GM12878 (cell line): ENCODE results near the gene PSMD4. TPM values are rescaled to one million over a fixed set of nuclear protein-coding genes. Genes with fewer than 3 reads are reported as not detected.

Source experiments
- ATAC-seq: fragments of 200-7000 bp; cut with Tn5 transposase; 3 replicates; pipeline ENCODE4 v1.9.1; 2020; ENCODE audit warnings: mild to moderate bottlenecking, moderate library complexity
- BruUV-seq: library from RNA; stranded (reverse); fragments of 400-500 nt; replicated peaks from 2 replicates; lab custom pipeline; 2021; lab: Mats Ljungman, UMichigan
- CTCF ChIA-PET: fragments of 300-600 bp; sonication (Branson Sonifier 250); formaldehyde crosslinking; extraction: SDS; loops from one replicate; lab custom pipeline; 2021; ENCODE audit warnings: inconsistent platforms; lab: Yijun Ruan, JAX
- POLR2A ChIA-PET: fragments of 350-600 bp; formaldehyde crosslinking; extraction: SDS; loops from one replicate; lab custom pipeline; 2021; ENCODE audit warnings: inconsistent platforms; lab: Charles Lee
- RAD21 ChIA-PET: fragments of 300-600 bp; sonication (Branson Sonifier 250); formaldehyde crosslinking; loops from one replicate; lab custom pipeline; 2023; ENCODE audit warnings: antibody characterized with exemption; ENCODE audit not compliant: unreplicated experiment; lab: Charles Lee
- SMC1A ChIA-PET: fragments of 300-600 bp; sonication (Branson Sonifier 250); formaldehyde crosslinking; loops from one replicate; lab custom pipeline; 2023; ENCODE audit not compliant: unreplicated experiment, uncharacterized antibody; lab: Charles Lee
- DNase-seq: peaks from one replicate; pipeline ENCODE4 v3.0.0-alpha.2; 2011; ENCODE audit warnings: low read depth, low spot score
- FAIRE-seq: peaks from 3 replicates; lab custom pipeline; 2011; peaks lifted over from hg19 to GRCh38; lab: Jason Lieb, UNC
- H2AFZ ChIP-seq: 2 replicates; pipeline ENCODE4 v1.6.0; 2011; ENCODE audit warnings: low read depth, low read length, control low read depth; ENCODE audit not compliant: control insufficient read depth
- H3K27ac ChIP-seq: 2 replicates; pipeline ENCODE4 v1.5.1; 2011; ENCODE audit warnings: control low read depth; ENCODE audit not compliant: control insufficient read depth, insufficient read depth
- H3K27me3 ChIP-seq, 2 experiments: replicated peaks in 1 of 2; 2 replicates each; pipeline versions ENCODE4 v1.6.0 to v1.6.1; 2011; ENCODE audit warnings: low read length in 1 of 2; ENCODE audit not compliant: control insufficient read depth in 2 of 2, insufficient read depth in 2 of 2
- H3K36me3 ChIP-seq, 2 experiments: 2 replicates each; pipeline ENCODE4 v1.5.1; 2011; ENCODE audit warnings: low read length in 1 of 2; ENCODE audit not compliant: control insufficient read depth in 2 of 2, insufficient read depth in 2 of 2
- H3K4me1 ChIP-seq: 2 replicates; pipeline ENCODE4 v1.6.1; 2011; ENCODE audit warnings: mild to moderate bottlenecking, low read length, moderate library complexity, mixed read lengths; ENCODE audit not compliant: control insufficient read depth, insufficient read depth
- H3K4me2 ChIP-seq: 2 replicates; pipeline ENCODE4 v1.6.0; 2011; ENCODE audit warnings: control low read depth; ENCODE audit not compliant: control insufficient read depth, insufficient read depth
- H3K4me3 ChIP-seq: fragments of 200-600 bp; sonication (generic); 2 replicates; pipeline ENCODE4 v1.5.1; 2016
- H3K79me2 ChIP-seq: 2 replicates; pipeline ENCODE4 v1.6.0; 2011; ENCODE audit warnings: low read length; ENCODE audit not compliant: control insufficient read depth, insufficient read depth
- H3K9ac ChIP-seq: 2 replicates; pipeline ENCODE4 v1.8.0; 2011; ENCODE audit warnings: low read length, control low read depth, mixed read lengths; ENCODE audit not compliant: control insufficient read depth, insufficient read depth
- H3K9me3 ChIP-seq: replicated peaks from 3 replicates; pipeline ENCODE4 v1.5.1; 2011; ENCODE audit warnings: mild to moderate bottlenecking, low read length; ENCODE audit not compliant: control insufficient read depth, insufficient read depth
- H4K20me1 ChIP-seq: 2 replicates; pipeline ENCODE4 v1.6.0; 2011; ENCODE audit not compliant: control insufficient read depth, insufficient read depth
- BCL11A ChIP-seq: IDR thresholded peaks from 2 replicates; pipeline ENCODE4 v1.6.1; 2011; ENCODE audit warnings: low read depth, low read length
- FOS ChIP-seq: IDR thresholded peaks from 3 replicates; pipeline ENCODE4 v1.6.1; 2011; ENCODE audit warnings: borderline replicate concordance; ENCODE audit not compliant: insufficient read length; ENCODE audit errors: extremely low read depth
- KAT2A ChIP-seq: conservative IDR thresholded peaks from 2 replicates; pipeline ENCODE4 v1.6.1; 2011; ENCODE audit warnings: low read depth, low read length; ENCODE audit not compliant: control insufficient read depth
- NFYA ChIP-seq: IDR thresholded peaks from 2 replicates; pipeline ENCODE4 v1.6.1; 2011; ENCODE audit warnings: low read depth, mild to moderate bottlenecking, low read length, improper control_type of control experiment, borderline replicate concordance
- NR2C1 ChIP-seq: fragments of 450-650 bp; IDR thresholded peaks from 2 replicates; pipeline ENCODE4 v1.6.1; 2017; ENCODE audit warnings: antibody characterized with exemption, mild to moderate bottlenecking, moderate library complexity
- POU2F2 ChIP-seq: IDR thresholded peaks from 3 replicates; pipeline ENCODE4 v1.6.1; 2011; ENCODE audit warnings: low read depth, mild to moderate bottlenecking, low read length, borderline replicate concordance
- RFX5 ChIP-seq: IDR thresholded peaks from 2 replicates; pipeline ENCODE4 v1.6.1; 2011; ENCODE audit warnings: low read depth, low read length, improper control_type of control experiment
- TCF12 ChIP-seq: IDR thresholded peaks from 2 replicates; pipeline ENCODE4 v1.6.1; 2011; ENCODE audit warnings: low read depth, mild to moderate bottlenecking, low read length
- YBX1 ChIP-seq: fragments of 450-650 bp; IDR thresholded peaks from 2 replicates; pipeline ENCODE4 v1.6.1; 2016; ENCODE audit warnings: antibody characterized with exemption
- WGBS: methylation state at CpG from one replicate; pipeline ENCODE4 v1.1.6; 2016; ENCODE audit warnings: low lambda C conversion rate; ENCODE audit not compliant: insufficient replicate concordance, insufficient coverage; ENCODE audit errors: missing lambda C conversion rate; 5-methylcytosine and 5-hydroxymethylcytosine counted together
- in situ Hi-C: fragments of 300-500 bp; cut with MboI; formaldehyde crosslinking; loops from 9 replicates; pipeline ENCODE4 v1.14.3; 2018; ENCODE audit warnings: mixed read lengths
- intact Hi-C: fragments of 100-400 bp; cut with micrococcal nuclease; formaldehyde crosslinking; loops from one replicate; pipeline ENCODE4 v1.14.2; 2022; ENCODE audit not compliant: unreplicated experiment
- polyA plus RNA-seq, 11 experiments: library from polyadenylated mRNA; depleted of rRNA in 4 of 11; unstranded in 6 of 11; stranded (reverse) in 5 of 11; fragments of >200 nt; fragmentation: Nextera tagmentation in 4 of 11; fragmentation: Illumina TruSeq in 1 of 11; extraction: Ambion mirVana in 4 of 11; extraction: Trizol in 1 of 11; gene quantifications; 1 replicate in 1 of 11; 2 replicates in 10 of 11; pipeline versions ENCODE4 v1.2.1 to v1.2.3, GENCODE V29; 2011 to 2016; ENCODE audit warnings: inconsistent platforms in 2 of 11, missing spikeins in 2 of 11, low read depth in 1 of 11
- total RNA-seq, 4 experiments: library from RNA; depleted of rRNA in 3 of 4; stranded (reverse); fragments of >200 nt in 3 of 4; fragmentation: Illumina TruSeq in 1 of 4; extraction: Trizol in 1 of 4; gene quantifications; 2 replicates each; pipeline versions ENCODE4 v1.2.1 to v1.2.3, GENCODE V29; 2013 to 2021
- TF ChIP-seq, protein P1 (sequence below): fragments of 450-650 bp; IDR thresholded peaks from 2 replicates; pipeline ENCODE4 v1.6.1; 2014; ENCODE audit warnings: mild to moderate bottlenecking
- TF ChIP-seq, protein P2 (sequence below): fragments of 450-650 bp; IDR thresholded peaks from 2 replicates; pipeline ENCODE4 v1.6.1; 2018; ENCODE audit warnings: mild to moderate bottlenecking, low read depth, moderate library complexity; ENCODE audit not compliant: partially characterized antibody

Gene PSMD4
- total and polyA plus RNA-seq, 10 of the 15 experiments (the other 5 are each of a cell fraction or from before 2014, with no cell fraction given), result 129 to 281 (median 188) TPM

DNA sequence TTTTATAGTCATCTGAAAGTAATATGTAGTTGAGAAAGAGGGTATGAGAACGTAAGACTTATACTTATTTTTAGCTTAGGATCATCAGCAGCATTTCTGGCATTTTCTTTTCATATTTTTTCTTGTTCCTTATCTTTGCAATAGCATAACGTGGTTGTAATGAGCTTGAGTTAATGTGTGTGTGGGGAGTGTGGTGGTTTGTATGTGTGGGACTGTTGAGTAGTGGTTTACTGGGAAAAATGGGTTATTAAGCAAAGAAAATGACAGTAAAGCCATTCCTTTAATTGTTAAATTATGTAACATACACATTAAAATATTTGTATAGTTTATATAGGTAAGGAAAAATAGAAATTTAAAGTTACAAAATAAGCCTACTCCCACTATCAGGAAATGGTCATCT, 41.0 kb upstream of the PSMD4 start:
- no peak for FAIRE-seq
- BruUV-seq, result TSS peak; percentile 12
- CTCF ChIA-PET, result interaction anchor here (1.2 kb wide), 1 partner anchor 9 kb away, joined by 3 read pairs; no protein-coding TSS in a partner anchor

More for the DNA sequence above, 41.0 kb upstream of the PSMD4 start:
- intact Hi-C loops, result no loop called here
- Histone ChIP-seq H3K9me3 (no peaks in the 10 kb centered on the region), H3K4me3 (no peak overlapping the region), H2AFZ (no peak overlapping the region), H4K20me1 (peaks cover 2% of the 10 kb centered on the region; the same call in 1 of the 2 replicates), H3K4me1 (no peaks in the 10 kb centered on the region), H3K27me3 (no peaks in the 10 kb centered on the region), H3K9ac (no peak overlapping the region), H3K4me2 (no peak overlapping the region), H3K27ac (no peak overlapping the region), H3K79me2 (peaks cover 47% of the 10 kb centered on the region), H3K36me3 (peaks cover 0 to 10% of the 10 kb centered on the region in 2 experiments)
- TF ChIP-seq, protein P1, sequence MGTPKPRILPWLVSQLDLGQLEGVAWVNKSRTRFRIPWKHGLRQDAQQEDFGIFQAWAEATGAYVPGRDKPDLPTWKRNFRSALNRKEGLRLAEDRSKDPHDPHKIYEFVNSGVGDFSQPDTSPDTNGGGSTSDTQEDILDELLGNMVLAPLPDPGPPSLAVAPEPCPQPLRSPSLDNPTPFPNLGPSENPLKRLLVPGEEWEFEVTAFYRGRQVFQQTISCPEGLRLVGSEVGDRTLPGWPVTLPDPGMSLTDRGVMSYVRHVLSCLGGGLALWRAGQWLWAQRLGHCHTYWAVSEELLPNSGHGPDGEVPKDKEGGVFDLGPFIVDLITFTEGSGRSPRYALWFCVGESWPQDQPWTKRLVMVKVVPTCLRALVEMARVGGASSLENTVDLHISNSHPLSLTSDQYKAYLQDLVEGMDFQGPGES, result no peak
- TF ChIP-seq RFX5 (no peak), BCL11A (no peak), NFYA (no peak), KAT2A (no peak), TCF12 (no peak), NR2C1 (no peak), FOS (no peak), YBX1 (no peak), POU2F2 (no peak)
- TF ChIP-seq, protein P2, sequence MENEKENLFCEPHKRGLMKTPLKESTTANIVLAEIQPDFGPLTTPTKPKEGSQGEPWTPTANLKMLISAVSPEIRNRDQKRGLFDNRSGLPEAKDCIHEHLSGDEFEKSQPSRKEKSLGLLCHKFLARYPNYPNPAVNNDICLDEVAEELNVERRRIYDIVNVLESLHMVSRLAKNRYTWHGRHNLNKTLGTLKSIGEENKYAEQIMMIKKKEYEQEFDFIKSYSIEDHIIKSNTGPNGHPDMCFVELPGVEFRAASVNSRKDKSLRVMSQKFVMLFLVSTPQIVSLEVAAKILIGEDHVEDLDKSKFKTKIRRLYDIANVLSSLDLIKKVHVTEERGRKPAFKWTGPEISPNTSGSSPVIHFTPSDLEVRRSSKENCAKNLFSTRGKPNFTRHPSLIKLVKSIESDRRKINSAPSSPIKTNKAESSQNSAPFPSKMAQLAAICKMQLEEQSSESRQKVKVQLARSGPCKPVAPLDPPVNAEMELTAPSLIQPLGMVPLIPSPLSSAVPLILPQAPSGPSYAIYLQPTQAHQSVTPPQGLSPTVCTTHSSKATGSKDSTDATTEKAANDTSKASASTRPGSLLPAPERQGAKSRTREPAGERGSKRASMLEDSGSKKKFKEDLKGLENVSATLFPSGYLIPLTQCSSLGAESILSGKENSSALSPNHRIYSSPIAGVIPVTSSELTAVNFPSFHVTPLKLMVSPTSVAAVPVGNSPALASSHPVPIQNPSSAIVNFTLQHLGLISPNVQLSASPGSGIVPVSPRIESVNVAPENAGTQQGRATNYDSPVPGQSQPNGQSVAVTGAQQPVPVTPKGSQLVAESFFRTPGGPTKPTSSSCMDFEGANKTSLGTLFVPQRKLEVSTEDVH, result no peak
- ChIA-PET RAD21 (no interaction called here), POLR2A (interaction anchor here (1.0 kb wide), 1 partner anchor 24 kb away, joined by 3 read pairs; the partner anchor contains the start of gene VPS72), SMC1A (interaction anchor here (0.9 to 1.0 kb wide), 2 partner anchors 29 to 41 kb away, joined by 3 to 4 read pairs; partner anchors contain the start of gene PSMD4)
- ATAC-seq, result no peak
- DNase-seq, result no peak
- in situ Hi-C loops, result no loop called here
- WGBS, result 50% methylated on average over 2 of the region's 2 CpGs
